Measurements from ENCODE around the gene NUDT14. TPM values are rescaled to one million over a fixed set of nuclear protein-coding genes. Genes with fewer than 3 reads are reported as not detected.

Gene NUDT14
- polyA plus RNA-seq, 3 donors: 22.0 to 37.4 (median 23.9) TPM

- WGBS (ENCODE audit: insufficient coverage): 95% methylated on average over 7 of the region's 14 CpGs
- Mint-ChIP-seq H3K9me3 (peaks cover 0 to 7% (median 2%) of the 10 kb centered on the region in 7 donors), H3K27ac (peak overlapping the region in 1 of 7 donors; percentile 66), H3K4me3 (no peak overlapping the region), H3K27me3 (ENCODE audit: low read depth in 3 of 3) (peaks cover 0 to 2% (median 0%) of the 10 kb centered on the region in 3 donors), H3K36me3 (peaks cover 42 to 75% of the 10 kb centered on the region in 2 donors), H3K4me1 (no peaks in the 10 kb centered on the region)
- no peak overlapping the region for H3K4me3 ChIP-seq (replicated peaks in 1 of 3; ENCODE audit: low read depth in 2 of 3, low read length in 3 of 3)
- DNase-seq: no peak
- H3K79me2 ChIP-seq (ENCODE audit: insufficient read depth, low read length): no peaks in the 10 kb centered on the region
- no peak overlapping the region for H3K4me2 ChIP-seq (replicated peaks; ENCODE audit: extremely low read depth, low read length, poor library complexity, severe bottlenecking)
- H3K36me3 ChIP-seq (replicated peaks in 1 of 2; ENCODE audit: control insufficient read depth in 1 of 2, insufficient read depth in 2 of 2, low read length in 2 of 2): peaks cover 69 to 93% of the 10 kb centered on the region in 2 donors
- H2AFZ ChIP-seq (ENCODE audit: insufficient read depth, low read depth, low read length, poor library complexity, severe bottlenecking): no peak overlapping the region
- intact Hi-C loops (cut with micrococcal nuclease): no loop called here
- no peak overlapping the region for H3K27ac ChIP-seq (ENCODE audit: low read depth in 1 of 2, low read length in 2 of 2)
- peaks cover 0 to 3% of the 10 kb centered on the region in 2 donors for H3K9me3 ChIP-seq (replicated peaks in 1 of 2; ENCODE audit: control insufficient read depth in 1 of 2, insufficient read depth in 1 of 2, low read length in 2 of 2)
- H3K27me3 ChIP-seq (ENCODE audit: control insufficient read depth in 2 of 2, insufficient read depth in 2 of 2, low read length in 2 of 2): no peaks in the 10 kb centered on the region
- TF ChIP-seq CTCF (IDR thresholded peaks at IDR 0.05): no peak
- no peak overlapping the region for H3K9ac ChIP-seq (ENCODE audit: insufficient read depth, low read length, poor library complexity, severe bottlenecking)
- no peaks in the 10 kb centered on the region for H3K4me1 ChIP-seq (ENCODE audit: control insufficient read depth in 1 of 2, insufficient read depth in 2 of 2, low read length in 2 of 2)
- peaks cover 3% of the 10 kb centered on the region for H4K20me1 ChIP-seq (ENCODE audit: insufficient read depth, low read length)
These were observed 33.3 kb upstream of the NUDT14 start for GRCh38 chr14:105214324-105214915.

DNA sequence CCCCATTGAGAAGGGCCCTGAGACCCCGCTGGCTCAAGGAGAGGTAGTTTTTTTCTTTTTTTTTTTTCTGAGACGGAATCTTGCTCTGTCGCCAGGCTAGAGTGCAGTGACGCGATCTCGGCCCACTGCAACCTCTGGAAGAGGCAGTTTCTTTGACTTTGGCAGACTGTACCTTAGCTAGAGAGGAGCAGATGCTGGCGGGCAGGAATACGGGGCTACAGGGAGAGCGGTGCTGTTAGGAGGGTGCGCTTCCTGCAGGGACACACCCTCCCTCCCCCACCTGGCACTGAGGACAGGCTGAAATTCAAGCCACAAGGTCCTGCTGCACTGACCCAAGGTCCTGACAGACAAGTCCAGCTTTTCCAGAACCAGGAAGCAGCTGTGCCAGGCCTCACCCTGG, 32.2 kb upstream of the NUDT14 start:
- Histone ChIP-seq H4K20me1 (ENCODE audit: insufficient read depth, low read length) (peaks cover 3% of the 10 kb centered on the region), H3K9me3 (replicated peaks in 1 of 2; ENCODE audit: control insufficient read depth in 1 of 2, insufficient read depth in 1 of 2, low read length in 2 of 2) (peaks cover 0 to 3% of the 10 kb centered on the region in 2 donors), H3K79me2 (ENCODE audit: insufficient read depth, low read length) (no peaks in the 10 kb centered on the region), H3K4me1 (ENCODE audit: control insufficient read depth in 1 of 2, insufficient read depth in 2 of 2, low read length in 2 of 2) (no peaks in the 10 kb centered on the region), H2AFZ (ENCODE audit: insufficient read depth, low read depth, low read length, poor library complexity, severe bottlenecking) (no peak overlapping the region), H3K27ac (ENCODE audit: low read depth in 1 of 2, low read length in 2 of 2) (no peak overlapping the region), H3K4me3 (replicated peaks in 1 of 3; ENCODE audit: low read depth in 2 of 3, low read length in 3 of 3) (no peak overlapping the region), H3K36me3 (replicated peaks in 1 of 2; ENCODE audit: control insufficient read depth in 1 of 2, insufficient read depth in 2 of 2, low read length in 2 of 2) (peaks cover 61 to 84% of the 10 kb centered on the region in 2 donors), H3K27me3 (ENCODE audit: control insufficient read depth in 2 of 2, insufficient read depth in 2 of 2, low read length in 2 of 2) (no peaks in the 10 kb centered on the region), H3K4me2 (replicated peaks; ENCODE audit: extremely low read depth, low read length, poor library complexity, severe bottlenecking) (no peak overlapping the region), H3K9ac (ENCODE audit: insufficient read depth, low read length, poor library complexity, severe bottlenecking) (no peak overlapping the region)
- 100% methylated on average over 6 of the region's 10 CpGs for WGBS (ENCODE audit: insufficient coverage)
- H3K27ac Mint-ChIP-seq: peak overlapping the region in 1 of 7 donors; percentile 30
- no peaks in the 10 kb centered on the region for H3K4me1 Mint-ChIP-seq
- TF ChIP-seq CTCF (IDR thresholded peaks at IDR 0.05): no peak
- H3K27me3 Mint-ChIP-seq (ENCODE audit: low read depth in 3 of 3): peaks cover 0 to 2% (median 0%) of the 10 kb centered on the region in 3 donors
- no peak for DNase-seq
- peaks cover 35 to 68% of the 10 kb centered on the region in 2 donors for H3K36me3 Mint-ChIP-seq
- intact Hi-C loops (cut with micrococcal nuclease): no loop called here
- peaks cover 0 to 7% (median 2%) of the 10 kb centered on the region in 7 donors for H3K9me3 Mint-ChIP-seq
- no peak overlapping the region for H3K4me3 Mint-ChIP-seq
